Esophagus (tissue), 2 donors: ENCODE results near the gene PLAA. TPM values are rescaled to one million over a fixed set of nuclear protein-coding genes. Genes with fewer than 3 reads are reported as not detected.

Experiments used
- H3K27ac ChIP-seq, 2 donors: one replicate each; pipeline ENCODE4 v1.5.1; 2013; ENCODE audit warnings: low read depth in 2 of 2, mild to moderate bottlenecking in 2 of 2, inconsistent platforms in 1 of 2, low read length in 1 of 2, moderate library complexity in 1 of 2
- H3K27me3 ChIP-seq, 2 donors: one replicate each; pipeline ENCODE4 v1.6.1; 2013; ENCODE audit warnings: low read length in 2 of 2, control low read depth in 1 of 2, mild to moderate bottlenecking in 1 of 2; ENCODE audit not compliant: insufficient read depth in 2 of 2, control insufficient read depth in 1 of 2
- H3K36me3 ChIP-seq, 2 donors: one replicate each; pipeline ENCODE4 v1.6.1; 2013; ENCODE audit warnings: low read length in 1 of 2; ENCODE audit not compliant: control insufficient read depth in 2 of 2, insufficient read depth in 2 of 2
- H3K4me1 ChIP-seq, 2 donors: one replicate each; pipeline ENCODE4 v1.6.1; 2013; ENCODE audit warnings: low read length in 1 of 2; ENCODE audit not compliant: control insufficient read depth in 2 of 2, insufficient read depth in 2 of 2
- H3K4me3 ChIP-seq, 2 donors: one replicate each; pipeline ENCODE4 v1.5.1; 2013; ENCODE audit warnings: low read length in 2 of 2, mild to moderate bottlenecking in 2 of 2, low read depth in 1 of 2, moderate library complexity in 1 of 2
- H3K9me3 ChIP-seq, 2 donors: one replicate each; pipeline ENCODE4 v1.6.1; 2013; ENCODE audit warnings: mild to moderate bottlenecking in 2 of 2, low read depth in 1 of 2, low read length in 1 of 2, moderate library complexity in 1 of 2; ENCODE audit not compliant: control insufficient read depth in 2 of 2, insufficient read depth in 1 of 2
- WGBS, 2 donors: extraction: QIAGEN DNeasy Blood & Tissue Kit; methylation state at CpG; one replicate each; pipeline ENCODE4 v1.1.7; 2013; 5-methylcytosine and 5-hydroxymethylcytosine counted together
- polyA plus RNA-seq, 2 donors: library from polyadenylated mRNA; stranded (reverse); fragments of 200-250 nt; gene quantifications; one replicate each; pipeline ENCODE4 v1.2.3, GENCODE V29; 2013
- donor health status: healthy with polysubstance abuse.
- donor health status: Bipolar disorder and iron deficiency.

The PLAA gene
- polyA plus RNA-seq, 2 donors: 8.9 to 13.9 TPM

GRCh38 chr9:26856413-26857032 lies 90.5 kb downstream of the PLAA start:
- H3K27ac ChIP-seq: no peak overlapping the region
- H3K27me3 ChIP-seq: no peaks in the 10 kb centered on the region
- 90 to 98% methylated on average over 1 of the region's 1 CpG for whole genome bisulfite sequencing, 2 donors
- H3K4me3 ChIP-seq: no peak overlapping the region
- H3K4me1 ChIP-seq: no peaks in the 10 kb centered on the region
- H3K36me3 ChIP-seq: peaks cover 0 to 4% of the 10 kb centered on the region in 2 donors
- H3K9me3 ChIP-seq: no peaks in the 10 kb centered on the region

Other genes with a start within 250 kb of the PLAA start
- 1 to 10 TPM; 6.7 to 9.6 TPM for gene CAAP1, start 54.4 kb downstream of the PLAA start, polyA plus RNA-seq
- 1 to 10 TPM; 5.1 to 5.5 TPM for gene IFT74, start 9.2 kb upstream of the PLAA start, polyA plus RNA-seq
- gene LRRC19, start 58.4 kb upstream of the PLAA start, polyA plus RNA-seq: not detected
- gene TEK, start 162.0 kb upstream of the PLAA start, polyA plus RNA-seq: 1 to 10 TPM in 1 of 2 donors, under 1 TPM in 1; 0.55 to 1.3 TPM